Astrocyte (in vitro differentiated cells and primary cell): ENCODE data around the gene ACOX1. TPM values are rescaled to one million over a fixed set of nuclear protein-coding genes. Genes with fewer than 3 reads are reported as not detected.

Experiments
- DNase-seq: peaks from one replicate; pipeline ENCODE4 v3.0.0-alpha.2; 2010; ENCODE audit warnings: low read depth
- FAIRE-seq: peaks from 2 replicates; lab custom pipeline; 2011; peaks lifted over from hg19 to GRCh38; lab: Jason Lieb, UNC
- H2AFZ ChIP-seq: 2 replicates; pipeline ENCODE4 v1.6.0; 2012; ENCODE audit warnings: low read depth, low read length, inconsistent platforms
- H3K27ac ChIP-seq: 2 replicates; pipeline ENCODE4 v1.5.1; 2011; ENCODE audit warnings: low read depth, low read length, inconsistent platforms
- H3K27me3 ChIP-seq: 2 replicates; pipeline ENCODE4 v1.6.0; 2011; ENCODE audit warnings: low read length, inconsistent platforms; ENCODE audit not compliant: insufficient read depth
- H3K36me3 ChIP-seq: 2 replicates; pipeline ENCODE4 v1.5.1; 2011; ENCODE audit warnings: low read length, inconsistent platforms; ENCODE audit not compliant: insufficient read depth
- H3K4me1 ChIP-seq: 2 replicates; pipeline ENCODE4 v1.5.1; 2011; ENCODE audit warnings: low read length, inconsistent platforms; ENCODE audit not compliant: insufficient read depth
- H3K4me2 ChIP-seq: 2 replicates; pipeline ENCODE4 v1.6.0; 2012; ENCODE audit warnings: low read length, inconsistent platforms
- H3K4me3 ChIP-seq: 2 replicates; pipeline ENCODE4 v1.5.1; 2011; ENCODE audit warnings: low read depth, mild to moderate bottlenecking, low read length, inconsistent platforms; ENCODE audit not compliant: insufficient read depth
- H3K79me2 ChIP-seq: 2 replicates; pipeline ENCODE4 v1.6.0; 2012; ENCODE audit warnings: mild to moderate bottlenecking, low read length, inconsistent platforms; ENCODE audit not compliant: insufficient read depth
- H3K9ac ChIP-seq: 2 replicates; pipeline ENCODE4 v1.6.0; 2012; ENCODE audit warnings: mild to moderate bottlenecking, low read length, inconsistent platforms
- H3K9me3 ChIP-seq: 2 replicates; pipeline ENCODE4 v1.5.1; 2012; ENCODE audit warnings: low read depth, mild to moderate bottlenecking, low read length, inconsistent platforms; ENCODE audit not compliant: insufficient read depth
- H4K20me1 ChIP-seq: 2 replicates; pipeline ENCODE4 v1.6.0; 2012; ENCODE audit warnings: low read length, inconsistent platforms; ENCODE audit not compliant: insufficient read depth
- H3K27ac Mint-ChIP-seq: one replicate; pipeline ENCODE4 v1.8.0; 2021; ENCODE audit warnings: mild to moderate bottlenecking, mixed read lengths; ENCODE audit not compliant: unreplicated experiment
- H3K27me3 Mint-ChIP-seq: one replicate; pipeline ENCODE4 v1.8.0; 2021; ENCODE audit warnings: low read depth, mixed read lengths; ENCODE audit not compliant: unreplicated experiment
- H3K36me3 Mint-ChIP-seq: one replicate; pipeline ENCODE4 v1.8.0; 2021; ENCODE audit warnings: low read depth, mixed read lengths; ENCODE audit not compliant: unreplicated experiment
- H3K4me1 Mint-ChIP-seq: one replicate; pipeline ENCODE4 v1.8.0; 2021; ENCODE audit warnings: low read depth, mixed read lengths; ENCODE audit not compliant: unreplicated experiment
- H3K4me3 Mint-ChIP-seq: one replicate; pipeline ENCODE4 v1.8.0; 2021; ENCODE audit warnings: mild to moderate bottlenecking, moderate library complexity, mixed read lengths; ENCODE audit not compliant: unreplicated experiment
- H3K9me3 Mint-ChIP-seq: one replicate; pipeline ENCODE4 v1.8.0; 2021; ENCODE audit warnings: mild to moderate bottlenecking, mixed read lengths; ENCODE audit not compliant: unreplicated experiment
- CTCF ChIP-seq: IDR thresholded peaks from 2 replicates; pipeline ENCODE4 v1.5.1; 2011; ENCODE audit warnings: low read depth, mild to moderate bottlenecking, inconsistent platforms, low read length, moderate library complexity; ENCODE audit not compliant: insufficient read depth
- EZH2 ChIP-seq: IDR thresholded peaks from 2 replicates; pipeline ENCODE4 v1.6.1; 2012; ENCODE audit warnings: mild to moderate bottlenecking, low read length, inconsistent platforms; ENCODE audit not compliant: insufficient read depth
- total RNA-seq: library from RNA; stranded (reverse); gene quantifications from 2 replicates; pipeline ENCODE4 v1.2.1, GENCODE V29; 2021

Gene ACOX1
- total RNA-seq, 1 donor from 2014 or later: 61.3 TPM

- peaks cover 5% of the 10 kb centered on the region for H3K4me1 ChIP-seq
- H3K4me2 ChIP-seq: no peak overlapping the region
- Mint-ChIP-seq H3K36me3 (peaks cover 7% of the 10 kb centered on the region), H3K4me1 (peaks cover 7% of the 10 kb centered on the region), H3K27ac (no peak overlapping the region), H3K27me3 (no peaks in the 10 kb centered on the region), H3K9me3 (no peaks in the 10 kb centered on the region), H3K4me3 (no peak overlapping the region)
- DNase-seq (no peak), FAIRE-seq (no peak)
- H3K4me3 ChIP-seq: no peak overlapping the region
- no peak overlapping the region for H2AFZ ChIP-seq
- TF ChIP-seq CTCF (no peak), EZH2 (no peak)
- peaks cover 21% of the 10 kb centered on the region for H3K36me3 ChIP-seq
- H3K27me3 ChIP-seq: no peaks in the 10 kb centered on the region
- no peak overlapping the region for H3K27ac ChIP-seq
- peaks cover 5% of the 10 kb centered on the region for H4K20me1 ChIP-seq
- no peaks in the 10 kb centered on the region for H3K9me3 ChIP-seq
- H3K79me2 ChIP-seq: no peaks in the 10 kb centered on the region
- H3K9ac ChIP-seq: no peak overlapping the region
These were observed 33.8 kb downstream of the ACOX1 start for GRCh38 chr17:75945211-75945610.

GRCh38 chr17:75943491-75943890 lies 35.5 kb downstream of the ACOX1 start:
- Histone ChIP-seq H3K79me2 (no peaks in the 10 kb centered on the region), H3K36me3 (peaks cover 11% of the 10 kb centered on the region), H2AFZ (no peak overlapping the region), H3K9ac (no peak overlapping the region), H3K4me1 (peaks cover 5% of the 10 kb centered on the region), H3K27ac (no peak overlapping the region), H4K20me1 (no peaks in the 10 kb centered on the region), H3K9me3 (no peaks in the 10 kb centered on the region), H3K4me2 (no peak overlapping the region), H3K27me3 (no peaks in the 10 kb centered on the region), H3K4me3 (no peak overlapping the region)
- no peaks in the 10 kb centered on the region for H3K27me3 Mint-ChIP-seq
- FAIRE-seq (no peak), DNase-seq (no peak)
- no peak for TF ChIP-seq EZH2
- no peak for TF ChIP-seq CTCF
- no peak overlapping the region for H3K4me3 Mint-ChIP-seq
- no peak overlapping the region for H3K27ac Mint-ChIP-seq
- H3K4me1 Mint-ChIP-seq: peaks cover 7% of the 10 kb centered on the region
- no peaks in the 10 kb centered on the region for H3K9me3 Mint-ChIP-seq
- H3K36me3 Mint-ChIP-seq: peaks cover 2% of the 10 kb centered on the region

- TF ChIP-seq EZH2 (no peak), CTCF (no peak)
- no peak for FAIRE-seq
These were observed 36.5 kb downstream of the ACOX1 start for GRCh38 chr17:75942473-75942872.

More at GRCh38 chr17:75942473-75942872, 36.5 kb downstream of the ACOX1 start:
- Histone ChIP-seq H3K4me1 (peaks cover 5% of the 10 kb centered on the region), H3K4me3 (no peak overlapping the region), H3K9me3 (no peaks in the 10 kb centered on the region), H3K27me3 (no peaks in the 10 kb centered on the region), H3K36me3 (peaks cover 7% of the 10 kb centered on the region), H3K4me2 (no peak overlapping the region), H3K27ac (no peak overlapping the region), H3K9ac (no peak overlapping the region), H4K20me1 (no peaks in the 10 kb centered on the region), H3K79me2 (no peaks in the 10 kb centered on the region), H2AFZ (no peak overlapping the region)
- H3K36me3 Mint-ChIP-seq: peaks cover 2% of the 10 kb centered on the region
- DNase-seq: no peak
- H3K27me3 Mint-ChIP-seq: no peaks in the 10 kb centered on the region
- H3K27ac Mint-ChIP-seq: no peak overlapping the region
- H3K9me3 Mint-ChIP-seq: no peaks in the 10 kb centered on the region
- peaks cover 7% of the 10 kb centered on the region for H3K4me1 Mint-ChIP-seq
- no peak overlapping the region for H3K4me3 Mint-ChIP-seq
